Activated CD4-positive, alpha-beta memory T cell treated with anti-CD3 and anti-CD28 coated beads, Interleukin-2, amount 10 ng/mL, durations not matched to agents 7 days and 5 days (primary cell): ENCODE measurements around the gene RDM1. TPM values are rescaled to one million over a fixed set of nuclear protein-coding genes. Genes with fewer than 3 reads are reported as not detected.

Source experiments
- CTCF ChIA-PET: fragments of 350-600 bp; sonication (Branson Sonifier 250); formaldehyde crosslinking; loops from one replicate; lab custom pipeline; 2021; ENCODE audit warnings: antibody characterized with exemption, inconsistent platforms; lab: Charles Lee
- POLR2A ChIA-PET: fragments of 350-600 bp; sonication (Branson Sonifier 250); formaldehyde crosslinking; loops from one replicate; lab custom pipeline; 2021; ENCODE audit warnings: antibody characterized with exemption; lab: Charles Lee
- DNase-seq: peaks from one replicate; pipeline ENCODE4 v3.0.0-alpha.2; 2020
- H3K27ac Mint-ChIP-seq: one replicate; pipeline ENCODE4 v1.8.0; 2021; ENCODE audit warnings: mild to moderate bottlenecking, mixed read lengths
- H3K27me3 Mint-ChIP-seq: one replicate; pipeline ENCODE4 v1.8.0; 2021; ENCODE audit warnings: mixed read lengths
- H3K36me3 Mint-ChIP-seq: one replicate; pipeline ENCODE4 v1.8.0; 2021; ENCODE audit warnings: low read depth, mixed read lengths
- H3K4me1 Mint-ChIP-seq: one replicate; pipeline ENCODE4 v1.8.0; 2021; ENCODE audit warnings: mixed read lengths
- H3K4me3 Mint-ChIP-seq: one replicate; pipeline ENCODE4 v1.8.0; 2021; ENCODE audit warnings: mild to moderate bottlenecking, mixed read lengths
- H3K9me3 Mint-ChIP-seq: one replicate; pipeline ENCODE4 v1.8.0; 2021; ENCODE audit warnings: mixed read lengths
- total RNA-seq, 2 experiments: library from RNA; stranded (reverse); gene quantifications; one replicate each; pipeline ENCODE4 v1.2.3, GENCODE V29; 2021

RDM1 gene
- total RNA-seq, 2 experiments from 2014 or later = 14.4 to 16.9 TPM

DNA sequence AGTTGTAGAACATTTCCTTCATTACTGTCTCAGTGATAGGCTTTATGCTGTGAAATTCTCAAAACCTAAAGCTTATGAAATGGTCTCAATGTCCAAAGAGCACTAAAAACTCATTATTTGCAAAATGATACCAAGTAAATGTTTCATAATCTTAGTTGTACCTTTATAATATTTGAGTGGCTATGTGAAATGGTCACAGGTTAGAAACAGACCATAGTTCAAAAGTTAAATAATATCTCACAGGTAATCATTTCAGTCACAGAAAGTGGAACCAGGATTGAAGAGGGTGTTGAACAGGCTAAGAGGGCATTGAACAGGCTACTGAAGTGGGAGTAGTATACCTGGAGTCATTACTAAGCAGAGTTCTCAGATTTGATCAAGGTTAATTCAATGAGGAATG lies 2.9 kb downstream of the RDM1 start:
- no peak overlapping the region for H3K4me3 Mint-ChIP-seq
- peaks cover 39% of the 10 kb centered on the region for H3K36me3 Mint-ChIP-seq
- no peaks in the 10 kb centered on the region for H3K9me3 Mint-ChIP-seq
- H3K27me3 Mint-ChIP-seq = peaks cover 3% of the 10 kb centered on the region
- DNase-seq = no peak
- H3K4me1 Mint-ChIP-seq = peaks cover 40% of the 10 kb centered on the region
- ChIA-PET CTCF (interaction anchor here (0.7 kb wide), 1 partner anchor 69 kb away, joined by 3 read pairs; no protein-coding TSS in a partner anchor), POLR2A (no interaction called here)
- H3K27ac Mint-ChIP-seq = no peak overlapping the region

- no peak for DNase-seq
- Mint-ChIP-seq H3K27me3 (no peaks in the 10 kb centered on the region), H3K9me3 (no peaks in the 10 kb centered on the region), H3K4me1 (peaks cover 44% of the 10 kb centered on the region), H3K27ac (no peak overlapping the region), H3K4me3 (no peak overlapping the region), H3K36me3 (peaks cover 63% of the 10 kb centered on the region)
- CTCF ChIA-PET = interaction anchor here (1.3 to 1.4 kb wide), 2 partner anchors 23 to 115 kb away, joined by 3 read pairs; partner anchors contain the start of gene TAF15
- POLR2A ChIA-PET = interaction anchor here (1.3 kb wide), 1 partner anchor 43 kb away, joined by 7 read pairs; the partner anchor contains the start of gene CCL5
Observed at GRCh38 chr17:35923609-35924114, 6.9 kb downstream of the RDM1 start.

- CTCF ChIA-PET = interaction anchor here (0.7 kb wide), 1 partner anchor 343 kb away, joined by 3 read pairs; no protein-coding TSS in a partner anchor
- DNase-seq = no peak
- Mint-ChIP-seq H3K36me3 (peaks cover 69% of the 10 kb centered on the region), H3K4me1 (peaks cover 41% of the 10 kb centered on the region), H3K27me3 (no peaks in the 10 kb centered on the region), H3K27ac (peak overlapping the region; percentile 42), H3K9me3 (peaks cover 2% of the 10 kb centered on the region), H3K4me3 (no peak overlapping the region)
- POLR2A ChIA-PET = interaction anchor here (1.6 to 1.9 kb wide), 2 partner anchors 40 to 44 kb away, joined by 5 read pairs; partner anchors contain the start of gene CCL5
Observed at GRCh38 chr17:35920229-35920628, 10.3 kb downstream of the RDM1 start.

DNA sequence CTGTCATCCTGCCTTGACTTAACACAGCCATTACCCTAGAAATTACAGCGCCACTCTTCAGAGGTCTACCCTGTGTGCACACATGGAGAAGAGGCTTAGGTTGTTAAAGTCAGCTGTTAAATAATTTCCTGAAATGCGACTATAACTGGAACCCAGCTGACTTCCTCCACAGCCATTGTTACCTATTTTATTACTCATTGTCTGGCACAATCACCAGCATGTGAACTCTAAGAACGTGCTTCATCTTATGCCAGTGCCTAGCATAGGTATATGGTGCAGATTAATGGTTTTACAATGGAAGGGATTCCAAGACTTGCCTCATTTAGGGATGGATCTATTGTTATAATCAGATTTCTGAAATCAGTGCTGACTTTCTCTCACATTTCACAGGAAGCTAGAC lies 11.9 kb downstream of the RDM1 start:
- no peak for DNase-seq
- H3K4me1 Mint-ChIP-seq = peaks cover 39% of the 10 kb centered on the region
- H3K27ac Mint-ChIP-seq = no peak overlapping the region

DNA sequence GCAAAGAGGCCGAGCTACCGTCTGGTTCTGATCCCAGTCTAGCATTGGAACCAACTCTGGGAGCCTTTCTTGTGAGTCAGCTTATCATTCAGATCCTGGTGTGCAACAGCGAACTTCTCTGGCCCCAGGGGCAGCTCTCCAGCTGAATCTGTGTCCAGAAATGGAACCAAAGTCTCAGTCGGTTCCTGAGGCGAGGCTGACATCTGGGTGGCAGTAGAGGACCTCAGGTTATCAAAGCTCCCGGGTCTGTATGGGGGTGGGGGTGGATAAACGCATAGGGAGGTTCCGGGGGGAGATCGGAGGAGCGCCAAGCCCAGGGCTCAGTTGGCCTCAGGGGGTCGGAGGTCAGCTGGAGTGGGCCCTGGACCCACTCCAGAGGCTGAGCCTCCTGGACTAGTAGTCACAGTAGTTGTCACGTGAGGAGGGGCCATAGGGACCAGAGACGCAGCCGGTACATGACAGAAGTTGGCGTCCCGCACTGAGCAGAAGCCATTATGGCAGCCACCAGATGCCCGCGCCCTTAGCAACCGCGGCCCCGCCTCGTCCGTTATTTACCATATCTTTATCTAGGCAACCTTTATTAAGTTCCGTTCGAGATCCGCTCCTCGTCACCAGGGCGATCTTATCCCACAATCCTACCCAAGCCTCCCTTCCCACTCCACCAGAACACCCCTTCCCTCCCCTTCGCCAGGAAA lies 12.9 kb downstream of the RDM1 start:
- Mint-ChIP-seq H3K27me3 (no peaks in the 10 kb centered on the region), H3K4me3 (no peak overlapping the region), H3K36me3 (peaks cover 61% of the 10 kb centered on the region), H3K27ac (no peak overlapping the region), H3K4me1 (peaks cover 44% of the 10 kb centered on the region), H3K9me3 (peaks cover 2% of the 10 kb centered on the region)
- no peak for DNase-seq
- CTCF ChIA-PET = no interaction called here
- POLR2A ChIA-PET = interaction anchor here (0.6 to 2.2 kb wide), 3 partner anchors 9 to 14 kb away, joined by 3 to 7 read pairs (median 5); partner anchors contain the start of gene RDM1

More for the DNA sequence above, 11.9 kb downstream of the RDM1 start:
- peaks cover 63% of the 10 kb centered on the region for H3K36me3 Mint-ChIP-seq
- H3K4me3 Mint-ChIP-seq = no peak overlapping the region
- CTCF ChIA-PET = interaction anchor here (0.6 to 1.3 kb wide), 5 partner anchors 8 to 109 kb away, joined by 3 to 4 read pairs (median 3); partner anchors contain the start of genes RDM1 and TAF15
- H3K27me3 Mint-ChIP-seq = no peaks in the 10 kb centered on the region
- POLR2A ChIA-PET = interaction anchor here (1.2 to 1.9 kb wide), 2 partner anchors 20 to 39 kb away, joined by 3 to 5 read pairs; partner anchors contain the start of gene CCL5
- H3K9me3 Mint-ChIP-seq = peaks cover 2% of the 10 kb centered on the region

DNA sequence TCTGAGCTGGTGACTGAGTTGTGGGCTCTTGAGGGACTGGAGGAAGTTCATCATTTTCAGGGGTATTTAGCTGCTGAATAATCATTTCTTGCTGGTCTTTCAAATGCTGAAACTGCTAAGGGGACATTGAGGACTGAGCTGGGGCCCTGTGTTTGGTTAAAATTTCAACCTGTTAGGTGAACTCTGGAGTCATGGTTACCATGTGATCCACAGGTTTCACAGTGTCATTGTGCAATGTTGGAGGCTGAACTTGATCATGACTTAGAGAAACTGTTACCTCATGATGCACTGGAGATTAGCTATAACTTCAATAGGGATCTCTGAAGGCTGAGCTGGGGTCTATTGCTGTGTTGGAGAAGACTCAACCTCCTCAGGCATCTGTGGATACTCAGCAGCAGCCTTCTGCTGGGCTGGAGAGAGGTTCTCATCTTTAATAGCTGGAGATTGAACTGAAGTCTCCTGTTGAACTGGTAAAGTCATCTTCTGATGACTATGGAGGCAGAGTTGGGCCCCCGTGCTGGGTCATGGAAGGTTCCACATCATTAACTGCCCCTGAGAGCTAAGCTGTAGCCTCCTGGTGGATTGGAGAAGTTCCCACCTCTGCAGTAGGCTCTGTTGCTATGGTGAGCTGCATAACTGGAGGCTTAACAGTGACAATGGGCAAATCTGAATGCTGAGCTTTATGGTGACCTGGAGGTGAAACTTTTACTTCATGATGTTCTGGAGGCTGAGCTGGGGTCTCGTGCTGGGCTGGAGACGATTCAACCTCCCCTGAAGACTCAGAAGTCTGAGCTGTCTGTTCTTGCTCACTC lies 15.2 kb downstream of the RDM1 start:
- Mint-ChIP-seq H3K27me3 (no peaks in the 10 kb centered on the region), H3K4me1 (peaks cover 31% of the 10 kb centered on the region), H3K4me3 (no peak overlapping the region), H3K9me3 (peaks cover 2% of the 10 kb centered on the region), H3K27ac (no peak overlapping the region), H3K36me3 (peaks cover 52% of the 10 kb centered on the region)
- ChIA-PET POLR2A (interaction anchor here (1.2 to 2.2 kb wide), 10 partner anchors 13 to 39 kb away, joined by 3 to 7 read pairs (median 4); partner anchors contain the start of genes CCL5 and RDM1), CTCF (interaction anchor here (1.6 kb wide), 1 partner anchor 14 kb away, joined by 4 read pairs; no protein-coding TSS in a partner anchor)
- DNase-seq = no peak

DNA sequence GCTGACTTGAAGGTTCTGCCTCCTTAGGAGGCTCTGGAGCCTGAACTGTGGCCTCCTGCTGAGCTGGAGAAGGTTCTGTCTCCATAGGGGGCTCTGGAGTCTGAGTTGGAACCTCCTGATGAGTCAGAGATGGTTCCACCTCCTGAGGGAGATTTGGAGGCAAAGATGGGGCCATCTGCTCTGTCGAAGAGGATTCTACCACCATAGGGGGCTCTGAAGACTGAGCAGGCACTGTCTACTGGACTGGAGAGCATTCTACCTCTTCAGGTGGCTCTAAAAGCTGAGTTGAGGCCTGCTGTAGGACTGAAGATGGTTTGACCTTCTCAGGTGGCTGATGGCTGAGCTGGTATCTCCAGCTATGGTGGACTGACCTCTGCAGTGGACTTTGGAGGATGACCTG lies 16.2 kb downstream of the RDM1 start:
- H3K36me3 Mint-ChIP-seq = peaks cover 43% of the 10 kb centered on the region
- no peak overlapping the region for H3K4me3 Mint-ChIP-seq
- no peak overlapping the region for H3K27ac Mint-ChIP-seq
- H3K9me3 Mint-ChIP-seq = peaks cover 2% of the 10 kb centered on the region
- H3K27me3 Mint-ChIP-seq = no peaks in the 10 kb centered on the region
- ChIA-PET POLR2A (interaction anchor here (1.2 to 2.1 kb wide), 4 partner anchors 12 to 25 kb away, joined by 3 to 5 read pairs (median 4); no protein-coding TSS in a partner anchor), CTCF (interaction anchor here (1.6 kb wide), 1 partner anchor 13 kb away, joined by 4 read pairs; no protein-coding TSS in a partner anchor)
- DNase-seq = no peak
- peaks cover 22% of the 10 kb centered on the region for H3K4me1 Mint-ChIP-seq

GRCh38 chr17:35913609-35914008 lies 17.0 kb downstream of the RDM1 start:
- H3K4me1 Mint-ChIP-seq = peaks cover 20% of the 10 kb centered on the region
- H3K4me3 Mint-ChIP-seq = no peak overlapping the region
- ChIA-PET CTCF (interaction anchor here (1.1 to 1.6 kb wide), 2 partner anchors 13 to 149 kb away, joined by 3 to 4 read pairs; no protein-coding TSS in a partner anchor), POLR2A (interaction anchor here (1.3 to 2.1 kb wide), 2 partner anchors 15 to 25 kb away, joined by 4 to 5 read pairs; no protein-coding TSS in a partner anchor)
- peaks cover 42% of the 10 kb centered on the region for H3K36me3 Mint-ChIP-seq
- no peak overlapping the region for H3K27ac Mint-ChIP-seq
- DNase-seq = no peak
- H3K9me3 Mint-ChIP-seq = peaks cover 2% of the 10 kb centered on the region
- no peaks in the 10 kb centered on the region for H3K27me3 Mint-ChIP-seq

GRCh38 chr17:35912942-35913341 lies 17.6 kb downstream of the RDM1 start:
- no peaks in the 10 kb centered on the region for H3K9me3 Mint-ChIP-seq
- no peak for DNase-seq
- peaks cover 39% of the 10 kb centered on the region for H3K36me3 Mint-ChIP-seq
- POLR2A ChIA-PET = no interaction called here
- peaks cover 15% of the 10 kb centered on the region for H3K4me1 Mint-ChIP-seq
- CTCF ChIA-PET = interaction anchor here (1.1 kb wide), 1 partner anchor 148 kb away, joined by 3 read pairs; no protein-coding TSS in a partner anchor
- no peak overlapping the region for H3K27ac Mint-ChIP-seq
- no peaks in the 10 kb centered on the region for H3K27me3 Mint-ChIP-seq
- no peak overlapping the region for H3K4me3 Mint-ChIP-seq

DNA sequence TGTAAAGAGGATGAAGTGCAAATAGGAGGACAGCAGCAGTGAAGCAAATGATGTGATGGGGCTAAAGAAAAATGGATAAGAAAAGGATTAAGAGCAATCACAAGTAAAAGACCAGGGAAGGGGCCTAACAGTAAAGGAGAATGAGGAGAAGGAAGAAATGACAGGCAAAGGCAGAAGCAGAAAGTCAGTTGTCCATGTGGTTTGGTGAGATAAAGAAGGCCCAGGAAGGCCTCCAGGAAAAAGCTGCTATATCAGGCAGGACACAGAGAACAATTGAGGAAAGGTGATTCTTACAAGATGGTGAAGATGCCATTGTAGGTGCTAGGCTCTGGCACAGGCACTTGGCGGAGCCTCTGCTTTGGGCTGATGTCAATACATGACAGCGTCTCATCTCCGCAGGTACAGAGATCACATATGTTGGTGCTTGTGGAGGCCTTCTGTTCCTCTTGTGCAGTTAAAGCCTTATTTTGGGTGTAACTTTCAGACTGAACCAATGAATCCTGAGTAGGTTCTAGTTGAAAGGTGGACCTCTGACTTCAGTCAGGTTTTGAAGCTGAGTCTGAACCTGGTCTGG lies 18.1 kb downstream of the RDM1 start:
- POLR2A ChIA-PET = no interaction called here
- Mint-ChIP-seq H3K27ac (no peak overlapping the region), H3K36me3 (peaks cover 34% of the 10 kb centered on the region)

DNA sequence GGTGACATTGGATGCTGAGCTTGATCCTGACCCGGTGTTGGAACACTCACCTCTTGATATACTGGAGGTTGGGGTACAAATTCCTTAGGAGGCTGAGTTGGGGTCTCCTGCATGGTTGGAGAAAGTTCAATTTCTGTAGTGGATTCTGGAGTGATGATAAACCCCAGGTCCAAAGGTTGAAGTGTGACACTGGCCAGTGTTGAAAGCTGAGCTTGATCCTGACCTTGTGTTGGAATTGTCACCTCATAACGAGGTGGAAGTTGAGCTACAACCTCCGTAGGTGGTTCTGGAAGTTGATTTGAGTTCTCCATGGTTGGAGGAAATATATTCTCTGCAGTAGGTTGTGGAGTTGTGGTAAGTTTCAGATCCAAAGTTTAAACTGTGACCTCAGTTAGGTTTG lies 21.2 kb downstream of the RDM1 start:
- CTCF ChIA-PET = interaction anchor here (0.6 kb wide), 1 partner anchor 67 kb away, joined by 3 read pairs; no protein-coding TSS in a partner anchor
- Mint-ChIP-seq H3K4me3 (no peak overlapping the region), H3K4me1 (peaks cover 11% of the 10 kb centered on the region), H3K36me3 (peaks cover 18% of the 10 kb centered on the region), H3K27me3 (no peaks in the 10 kb centered on the region), H3K27ac (no peak overlapping the region), H3K9me3 (no peaks in the 10 kb centered on the region)
- no peak for DNase-seq
- POLR2A ChIA-PET = interaction anchor here (0.9 to 1.6 kb wide), 3 partner anchors 8 to 60 kb away, joined by 3 read pairs; no protein-coding TSS in a partner anchor

More for the DNA sequence above, 18.1 kb downstream of the RDM1 start:
- Mint-ChIP-seq H3K27me3 (no peaks in the 10 kb centered on the region), H3K4me3 (no peak overlapping the region), H3K9me3 (no peaks in the 10 kb centered on the region), H3K4me1 (peaks cover 15% of the 10 kb centered on the region)
- no peak for DNase-seq
- CTCF ChIA-PET = interaction anchor here (1.1 kb wide), 1 partner anchor 148 kb away, joined by 3 read pairs; no protein-coding TSS in a partner anchor

GRCh38 chr17:35907691-35908090 lies 22.9 kb downstream of the RDM1 start:
- ChIA-PET POLR2A (no interaction called here), CTCF (interaction anchor here (1.0 to 1.1 kb wide), 2 partner anchors 58 to 143 kb away, joined by 3 to 4 read pairs; no protein-coding TSS in a partner anchor)
- Mint-ChIP-seq H3K4me1 (peaks cover 5% of the 10 kb centered on the region), H3K27me3 (no peaks in the 10 kb centered on the region), H3K9me3 (no peaks in the 10 kb centered on the region), H3K4me3 (no peak overlapping the region), H3K36me3 (peaks cover 13% of the 10 kb centered on the region), H3K27ac (no peak overlapping the region)
- DNase-seq = no peak
